ENCODE measurements around the gene MRPS35. TPM values are rescaled to one million over a fixed set of nuclear protein-coding genes. Genes with fewer than 3 reads are reported as not detected.
A peak's percentile ranks its signal among the peaks of the same experiment; 100 is the strongest.

MRPS35 gene
- total and polyA plus RNA-seq, 4 donors = 45.1 to 64.8 (median 55.8) TPM

- WGBS (ENCODE audit: insufficient coverage) = no CpG with 5 or more reads among the region's 2 CpGs
- no peak overlapping the region for H3K27ac ChIP-seq (ENCODE audit: low read depth, low read length)
- H3K4me3 ChIP-seq (ENCODE audit: low read depth, low read length) = no peak overlapping the region
- no peaks in the 10 kb centered on the region for H3K4me1 ChIP-seq (ENCODE audit: control insufficient read depth, insufficient read depth, low read length)
- H3K27me3 ChIP-seq (ENCODE audit: control insufficient read depth, insufficient read depth, low read length) = no peaks in the 10 kb centered on the region
- DNase-seq (ENCODE audit: low read depth in 4 of 6, low spot score in 6 of 6) = no peak
- H3K9me3 ChIP-seq (ENCODE audit: control insufficient read depth, insufficient read depth, low read length) = no peaks in the 10 kb centered on the region
- peaks cover 3% of the 10 kb centered on the region for H3K36me3 ChIP-seq (ENCODE audit: control insufficient read depth, insufficient read depth, low read length)
Observed at GRCh38 chr12:27682534-27682933, 28.1 kb upstream of the MRPS35 start.

GRCh38 chr12:27685274-27685673, 25.4 kb upstream of the MRPS35 start:
- Histone ChIP-seq H3K4me3 (ENCODE audit: low read depth, low read length) (no peak overlapping the region), H3K36me3 (ENCODE audit: control insufficient read depth, insufficient read depth, low read length) (peaks cover 7% of the 10 kb centered on the region), H3K9me3 (ENCODE audit: control insufficient read depth, insufficient read depth, low read length) (no peaks in the 10 kb centered on the region), H3K27me3 (ENCODE audit: control insufficient read depth, insufficient read depth, low read length) (no peaks in the 10 kb centered on the region), H3K4me1 (ENCODE audit: control insufficient read depth, insufficient read depth, low read length) (no peaks in the 10 kb centered on the region), H3K27ac (ENCODE audit: low read depth, low read length) (no peak overlapping the region)
- WGBS (ENCODE audit: insufficient coverage) = no CpG with 5 or more reads among the region's 2 CpGs
- no peak for DNase-seq (ENCODE audit: low read depth in 4 of 6, low spot score in 6 of 6)

- peaks cover 7% of the 10 kb centered on the region for H3K36me3 ChIP-seq (ENCODE audit: control insufficient read depth, insufficient read depth, low read length)
- H3K27ac ChIP-seq (ENCODE audit: low read depth, low read length) = no peak overlapping the region
- no peaks in the 10 kb centered on the region for H3K9me3 ChIP-seq (ENCODE audit: control insufficient read depth, insufficient read depth, low read length)
- no peaks in the 10 kb centered on the region for H3K27me3 ChIP-seq (ENCODE audit: control insufficient read depth, insufficient read depth, low read length)
- H3K4me3 ChIP-seq (ENCODE audit: low read depth, low read length) = no peak overlapping the region
- H3K4me1 ChIP-seq (ENCODE audit: control insufficient read depth, insufficient read depth, low read length) = no peaks in the 10 kb centered on the region
- DNase-seq (ENCODE audit: low read depth in 4 of 6, low spot score in 6 of 6) = no peak
Observed at GRCh38 chr12:27686147-27686546, 24.5 kb upstream of the MRPS35 start.

GRCh38 chr12:27688671-27689070, 22.0 kb upstream of the MRPS35 start:
- WGBS (ENCODE audit: insufficient coverage) = 100% methylated on average over 2 of the region's 3 CpGs
- peaks cover 4% of the 10 kb centered on the region for H3K36me3 ChIP-seq (ENCODE audit: control insufficient read depth, insufficient read depth, low read length)
- no peak overlapping the region for H3K27ac ChIP-seq (ENCODE audit: low read depth, low read length)

GRCh38 chr12:27689558-27690180, 21.0 kb upstream of the MRPS35 start:
- Histone ChIP-seq H3K4me3 (ENCODE audit: low read depth, low read length) (no peak overlapping the region), H3K9me3 (ENCODE audit: control insufficient read depth, insufficient read depth, low read length) (no peaks in the 10 kb centered on the region), H3K27ac (ENCODE audit: low read depth, low read length) (no peak overlapping the region), H3K4me1 (ENCODE audit: control insufficient read depth, insufficient read depth, low read length) (no peaks in the 10 kb centered on the region), H3K27me3 (ENCODE audit: control insufficient read depth, insufficient read depth, low read length) (no peaks in the 10 kb centered on the region), H3K36me3 (ENCODE audit: control insufficient read depth, insufficient read depth, low read length) (peaks cover 4% of the 10 kb centered on the region)
- 96% methylated on average over 6 of the region's 13 CpGs for WGBS (ENCODE audit: insufficient coverage)
- DNase-seq (ENCODE audit: low read depth in 4 of 6, low spot score in 6 of 6) = no peak

More at GRCh38 chr12:27688671-27689070, 22.0 kb upstream of the MRPS35 start:
- Histone ChIP-seq H3K9me3 (ENCODE audit: control insufficient read depth, insufficient read depth, low read length) (no peaks in the 10 kb centered on the region), H3K4me3 (ENCODE audit: low read depth, low read length) (no peak overlapping the region), H3K27me3 (ENCODE audit: control insufficient read depth, insufficient read depth, low read length) (no peaks in the 10 kb centered on the region), H3K4me1 (ENCODE audit: control insufficient read depth, insufficient read depth, low read length) (no peaks in the 10 kb centered on the region)
- no peak for DNase-seq (ENCODE audit: low read depth in 4 of 6, low spot score in 6 of 6)

GRCh38 chr12:27693403-27693802, 17.2 kb upstream of the MRPS35 start:
- WGBS (ENCODE audit: insufficient coverage) = no CpG with 5 or more reads among the region's 2 CpGs
- H3K27ac ChIP-seq (ENCODE audit: low read depth, low read length) = no peak overlapping the region
- H3K4me3 ChIP-seq (ENCODE audit: low read depth, low read length) = no peak overlapping the region
- H3K27me3 ChIP-seq (ENCODE audit: control insufficient read depth, insufficient read depth, low read length) = no peaks in the 10 kb centered on the region
- no peaks in the 10 kb centered on the region for H3K4me1 ChIP-seq (ENCODE audit: control insufficient read depth, insufficient read depth, low read length)
- no peaks in the 10 kb centered on the region for H3K9me3 ChIP-seq (ENCODE audit: control insufficient read depth, insufficient read depth, low read length)
- no peak for DNase-seq (ENCODE audit: low read depth in 4 of 6, low spot score in 6 of 6)
- peaks cover 4% of the 10 kb centered on the region for H3K36me3 ChIP-seq (ENCODE audit: control insufficient read depth, insufficient read depth, low read length)

- H3K36me3 ChIP-seq (ENCODE audit: control insufficient read depth, insufficient read depth, low read length) = no peaks in the 10 kb centered on the region
- no peak overlapping the region for H3K27ac ChIP-seq (ENCODE audit: low read depth, low read length)
- DNase-seq (ENCODE audit: low read depth in 4 of 6, low spot score in 6 of 6) = no peak
- H3K4me1 ChIP-seq (ENCODE audit: control insufficient read depth, insufficient read depth, low read length) = no peaks in the 10 kb centered on the region
- no peak overlapping the region for H3K4me3 ChIP-seq (ENCODE audit: low read depth, low read length)
- WGBS (ENCODE audit: insufficient coverage) = no CpG with 5 or more reads among the region's 6 CpGs
- H3K27me3 ChIP-seq (ENCODE audit: control insufficient read depth, insufficient read depth, low read length) = no peaks in the 10 kb centered on the region
- no peaks in the 10 kb centered on the region for H3K9me3 ChIP-seq (ENCODE audit: control insufficient read depth, insufficient read depth, low read length)
Observed at GRCh38 chr12:27695556-27696292, 14.9 kb upstream of the MRPS35 start.

GRCh38 chr12:27696293-27696652, 14.4 kb upstream of the MRPS35 start, which contains the start of gene REP15:
Gene REP15, plus strand, starts transcription at chr12:27696447. Its CDS starts 116 bp downstream, at chr12:27696563.
- no peak within 1 kb of the TSS for H3K4me3 ChIP-seq (ENCODE audit: low read depth, low read length)
- peak in 1 of 6 donors; percentile 22 for DNase-seq (ENCODE audit: low read depth in 4 of 6, low spot score in 6 of 6)
- no peak within 1 kb of the TSS for H3K27ac ChIP-seq (ENCODE audit: low read depth, low read length)
- WGBS (ENCODE audit: insufficient coverage) = 70% methylated on average over 2 of the region's 5 CpGs
- H3K4me1 ChIP-seq (ENCODE audit: control insufficient read depth, insufficient read depth, low read length) = no peaks in the 10 kb centered on the region
- H3K27me3 ChIP-seq (ENCODE audit: control insufficient read depth, insufficient read depth, low read length) = no peaks in the 10 kb centered on the region
- H3K36me3 ChIP-seq (ENCODE audit: control insufficient read depth, insufficient read depth, low read length) = no peaks in the 10 kb centered on the region
- H3K9me3 ChIP-seq (ENCODE audit: control insufficient read depth, insufficient read depth, low read length) = no peaks in the 10 kb centered on the region

- WGBS (ENCODE audit: insufficient coverage) = 86% methylated on average over 1 of the region's 3 CpGs
- Histone ChIP-seq H3K9me3 (ENCODE audit: control insufficient read depth, insufficient read depth, low read length) (no peaks in the 10 kb centered on the region), H3K27ac (ENCODE audit: low read depth, low read length) (no peak overlapping the region), H3K36me3 (ENCODE audit: control insufficient read depth, insufficient read depth, low read length) (no peaks in the 10 kb centered on the region), H3K27me3 (ENCODE audit: control insufficient read depth, insufficient read depth, low read length) (no peaks in the 10 kb centered on the region), H3K4me1 (ENCODE audit: control insufficient read depth, insufficient read depth, low read length) (no peaks in the 10 kb centered on the region), H3K4me3 (ENCODE audit: low read depth, low read length) (no peak overlapping the region)
- DNase-seq (ENCODE audit: low read depth in 4 of 6, low spot score in 6 of 6) = no peak
Observed at GRCh38 chr12:27696864-27697564, 13.6 kb upstream of the MRPS35 start.

Measured in spinal cord (tissue), 10 donors.